ENCODE results near the gene GATA3. TPM values are rescaled to one million over a fixed set of nuclear protein-coding genes. Genes with fewer than 3 reads are reported as not detected.

The GATA3 gene
- total and polyA plus RNA-seq, 9 of the 15 experiments (the other 6 are each of a cell fraction or from before 2014, with no cell fraction given) = 0.01 to 0.24 (median 0.09) TPM; not detected in 6

DNA sequence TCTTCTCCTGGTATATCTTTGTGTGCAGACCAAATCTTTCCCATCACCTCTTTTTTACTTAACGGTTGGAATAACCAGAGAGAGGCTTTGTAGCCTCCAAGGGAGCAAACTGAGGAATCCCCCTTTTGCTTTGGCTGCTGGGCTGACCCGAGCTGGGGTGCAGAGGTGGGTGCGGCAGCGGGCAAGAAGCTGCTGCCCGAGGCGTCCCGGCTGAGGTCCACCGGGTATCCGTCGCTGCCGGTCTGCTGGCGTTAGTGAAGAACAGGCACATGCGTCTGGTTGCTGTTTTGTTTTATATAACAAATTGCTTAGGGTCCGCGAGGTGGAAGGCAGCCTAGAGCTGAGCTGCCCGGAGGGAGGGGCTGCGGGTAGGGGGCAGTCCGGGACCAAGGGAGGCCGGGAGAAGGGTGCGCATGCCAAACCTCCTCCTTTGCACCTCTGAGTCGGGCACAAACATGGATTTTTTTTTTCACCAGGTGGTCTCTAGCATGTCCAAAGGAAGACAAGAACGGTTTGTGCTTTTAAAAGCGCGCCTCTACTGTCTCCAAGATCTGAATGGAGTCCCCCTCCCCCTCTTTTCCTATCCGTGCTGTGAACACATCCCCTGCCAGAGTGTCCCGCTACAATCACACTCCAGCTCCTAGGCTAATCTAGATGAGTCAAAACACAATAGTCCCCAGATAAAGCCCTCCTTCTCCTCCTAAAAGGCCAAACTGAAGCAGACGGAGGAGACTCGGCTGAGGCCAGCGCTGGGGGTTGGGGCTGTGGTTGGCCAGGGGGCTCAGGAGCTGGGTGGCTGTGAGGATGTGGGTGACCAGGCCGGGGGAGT is 6.8 kb upstream of the GATA3 start:
- no peak overlapping the region for H3K9ac ChIP-seq (ENCODE audit: insufficient read depth in 1 of 2, low read depth in 2 of 2, low read length in 2 of 2)
- no TSS peak for BruUV-seq (replicated peaks)
- DNase-seq (ENCODE audit: extremely low read depth in 1 of 4, low spot score in 3 of 4) = no peak

DNA sequence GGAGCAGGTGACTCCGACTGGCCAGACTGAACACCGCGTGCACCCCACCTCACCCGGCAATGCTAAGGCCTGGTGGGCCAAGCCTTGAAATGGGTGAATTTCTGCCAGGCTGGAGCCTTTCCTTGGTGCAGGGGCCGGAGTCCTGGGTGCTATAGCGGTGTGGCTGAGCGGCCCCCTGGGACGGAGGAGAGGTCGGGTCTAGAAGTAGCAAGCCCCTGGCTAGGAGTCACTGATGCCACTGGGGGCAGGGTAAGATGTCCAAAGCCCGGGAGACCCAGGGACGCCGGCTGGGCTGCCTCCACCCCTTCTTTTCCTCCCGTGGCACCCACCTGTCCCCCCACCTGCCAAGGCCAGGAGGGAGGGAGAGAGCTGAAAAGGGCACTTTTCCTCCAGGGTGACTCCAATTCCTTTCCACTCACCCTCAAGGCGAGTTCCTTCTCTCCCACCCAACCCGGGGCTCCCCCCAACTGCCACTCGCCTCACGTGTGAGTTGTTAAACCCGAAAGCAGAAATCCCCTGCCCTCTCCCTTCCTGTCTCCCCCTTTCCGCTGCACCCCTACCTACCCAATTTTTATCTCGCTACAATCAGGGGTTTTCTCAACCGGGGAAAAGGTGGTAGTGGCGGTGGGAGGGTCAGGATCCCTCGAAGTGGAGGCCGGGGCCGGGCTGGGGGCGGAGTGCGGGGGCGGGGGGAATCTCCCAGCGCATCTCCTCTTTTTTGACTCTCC is 6.0 kb upstream of the GATA3 start:
- in situ Hi-C loops (cut with MboI) (no loop called here), intact Hi-C loops (cut with micrococcal nuclease) (no loop called here)
- FAIRE-seq (no peak), DNase-seq (ENCODE audit: extremely low read depth in 1 of 4, low spot score in 3 of 4) (no peak), ATAC-seq (no peak)
- Histone ChIP-seq H3K9me3 (replicated peaks; ENCODE audit: control insufficient read depth, insufficient read depth, low read depth, low read length) (no peaks in the 10 kb centered on the region), H3K4me2 (ENCODE audit: insufficient read depth, low read length) (no peak overlapping the region), H2AFZ (ENCODE audit: low read depth, low read length) (no peak overlapping the region), H3K9me1 (ENCODE audit: control insufficient read depth, insufficient read depth, low read length) (no peaks in the 10 kb centered on the region), H3K4me3 (no peak overlapping the region), H3K9ac (ENCODE audit: insufficient read depth in 1 of 2, low read depth in 2 of 2, low read length in 2 of 2) (no peak overlapping the region), H3K79me2 (ENCODE audit: control insufficient read depth, insufficient read depth, low read length) (no peaks in the 10 kb centered on the region), H3K27me3 (ENCODE audit: control insufficient read depth in 2 of 2, insufficient read depth in 2 of 2, low read length in 2 of 2) (peaks cover 36 to 75% of the 10 kb centered on the region in 2 experiments), H4K20me1 (replicated peaks; ENCODE audit: control insufficient read depth, insufficient read depth, low read length) (0 out of 2 replicates have a peak, but pooled peaks cover 5% of the 10 kb centered on the region), H3K36me3 (ENCODE audit: control insufficient read depth, insufficient read depth, low read length) (no peaks in the 10 kb centered on the region), H3K27ac (ENCODE audit: extremely low read depth, low read depth, low read length) (no peak overlapping the region), H3K4me1 (replicated peaks in 1 of 2; ENCODE audit: control insufficient read depth in 2 of 2, insufficient read depth in 2 of 2, low read length in 2 of 2) (peaks cover 0 to 27% of the 10 kb centered on the region in 2 experiments; a peak in 2 of 5 replicates)
- BruUV-seq (replicated peaks) = no TSS peak
- ChIA-PET CTCF (ENCODE audit: low intra/inter-chr PET ratio) (no interaction called here), POLR2A (interaction anchor here (0.7 kb wide), 1 partner anchor 33 kb away, joined by 3 read pairs; no protein-coding TSS in a partner anchor)
- WGBS (ENCODE audit: insufficient coverage, low coverage, missing lambda C conversion rate) = 7% methylated on average over 19 of the region's 29 CpGs
- TF ChIP-seq POLR3A (IDR thresholded peaks at IDR 0.05; ENCODE audit: borderline replicate concordance, extremely low read depth, insufficient read depth, insufficient read length) (no peak), ZNF232 (CRISPR knock-in tag; IDR thresholded peaks at IDR 0.05) (no peak), RFX7 (CRISPR knock-in tag; IDR thresholded peaks at IDR 0.05) (no peak), ZBTB17 (CRISPR knock-in tag; IDR thresholded peaks at IDR 0.05) (no peak), DDX20 (tag; IDR thresholded peaks at IDR 0.05; ENCODE audit: low read depth) (no peak), NBN (IDR thresholded peaks at IDR 0.05; ENCODE audit: low read depth) (no peak), KLF16 (IDR thresholded peaks at IDR 0.05) (no peak), NELFE (IDR thresholded peaks at IDR 0.05; ENCODE audit: insufficient read depth, insufficient read length) (no peak), ESRRA (IDR thresholded peaks at IDR 0.05; ENCODE audit: borderline replicate concordance, low read depth) (no peak), MIER1 (IDR thresholded peaks at IDR 0.05; ENCODE audit: low read depth) (no peak), HSF4 (CRISPR knock-in tag; IDR thresholded peaks at IDR 0.05; ENCODE audit: borderline replicate concordance) (no peak)
- TF ChIP-seq, protein P1, sequence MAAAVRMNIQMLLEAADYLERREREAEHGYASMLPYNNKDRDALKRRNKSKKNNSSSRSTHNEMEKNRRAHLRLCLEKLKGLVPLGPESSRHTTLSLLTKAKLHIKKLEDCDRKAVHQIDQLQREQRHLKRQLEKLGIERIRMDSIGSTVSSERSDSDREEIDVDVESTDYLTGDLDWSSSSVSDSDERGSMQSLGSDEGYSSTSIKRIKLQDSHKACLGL (CRISPR knock-in tag; IDR thresholded peaks at IDR 0.05; ENCODE audit: borderline replicate concordance, poor library complexity, severe bottlenecking) = no peak

More for the DNA sequence above, 6.8 kb upstream of the GATA3 start:
- Histone ChIP-seq H3K4me1 (replicated peaks in 1 of 2; ENCODE audit: control insufficient read depth in 2 of 2, insufficient read depth in 2 of 2, low read length in 2 of 2) (peaks cover 0 to 28% of the 10 kb centered on the region in 2 experiments; a peak in 2 of 5 replicates), H3K9me1 (ENCODE audit: control insufficient read depth, insufficient read depth, low read length) (no peaks in the 10 kb centered on the region), H3K9me3 (replicated peaks; ENCODE audit: control insufficient read depth, insufficient read depth, low read depth, low read length) (no peaks in the 10 kb centered on the region), H3K79me2 (ENCODE audit: control insufficient read depth, insufficient read depth, low read length) (no peaks in the 10 kb centered on the region), H3K27me3 (ENCODE audit: control insufficient read depth in 2 of 2, insufficient read depth in 2 of 2, low read length in 2 of 2) (peaks cover 38 to 83% of the 10 kb centered on the region in 2 experiments), H2AFZ (ENCODE audit: low read depth, low read length) (no peak overlapping the region), H3K4me3 (no peak overlapping the region), H3K4me2 (ENCODE audit: insufficient read depth, low read length) (no peak overlapping the region), H3K36me3 (ENCODE audit: control insufficient read depth, insufficient read depth, low read length) (no peaks in the 10 kb centered on the region), H3K27ac (ENCODE audit: extremely low read depth, low read depth, low read length) (no peak overlapping the region), H4K20me1 (replicated peaks; ENCODE audit: control insufficient read depth, insufficient read depth, low read length) (0 out of 2 replicates have a peak, but pooled peaks cover 5% of the 10 kb centered on the region)
- intact Hi-C loops (cut with micrococcal nuclease) (no loop called here), in situ Hi-C loops (cut with MboI) (no loop called here)
- 15% methylated on average over 24 of the region's 30 CpGs for WGBS (ENCODE audit: insufficient coverage, low coverage, missing lambda C conversion rate)
- TF ChIP-seq CEBPG (CRISPR knock-in tag; IDR thresholded peaks at IDR 0.05) = no peak
- TF ChIP-seq CEBPG (tag; conservative IDR thresholded peaks at IDR 0.05 in 1 of 2, IDR thresholded peaks at IDR 0.05 in 1 of 2) = no peak
- TF ChIP-seq ZNF316 (IDR thresholded peaks at IDR 0.05) = no peak
- no peak for TF ChIP-seq RFX1 (IDR thresholded peaks at IDR 0.05)
- no peak for TF ChIP-seq COPS2 (conservative IDR thresholded peaks at IDR 0.05)
- no peak for TF ChIP-seq HNRNPL (IDR thresholded peaks at IDR 0.05; ENCODE audit: low read depth, low read length)
- POLR2A ChIA-PET = interaction anchor here (0.7 kb wide), 1 partner anchor 9 kb away, joined by 3 read pairs; no protein-coding TSS in a partner anchor
- FAIRE-seq (no peak), ATAC-seq (no peak)
- CTCF ChIA-PET (ENCODE audit: low intra/inter-chr PET ratio) = no interaction called here
